Thoracic aorta (tissue), 2 donors: ENCODE measurements around the gene RRBP1. TPM values are rescaled to one million over a fixed set of nuclear protein-coding genes. Genes with fewer than 3 reads are reported as not detected.

Experiments
- ATAC-seq: fragments of 150-250 bp; one replicate; pipeline ENCODE4 v1.8.0; 2017; ENCODE audit warnings: low read depth; ENCODE audit not compliant: insufficient number of reproducible peaks, low FRiP score
- DNase-seq: peaks from one replicate; pipeline ENCODE4 v3.0.0-alpha.2; 2020; ENCODE audit warnings: low spot score
- H3K27ac ChIP-seq, 2 donors: fragments of 200-600 bp; sonication (generic); 1 replicate in 1 of 2; 2 replicates in 1 of 2; pipeline ENCODE4 v1.5.1; 2016; ENCODE audit warnings: mild to moderate bottlenecking in 2 of 2, moderate library complexity in 2 of 2
- H3K27me3 ChIP-seq: fragments of 200-600 bp; sonication (generic); replicated peaks from 2 replicates; pipeline ENCODE4 v1.6.0; 2016; ENCODE audit warnings: mild to moderate bottlenecking; ENCODE audit not compliant: insufficient read depth
- H3K36me3 ChIP-seq: fragments of 200-600 bp; sonication (generic); one replicate; pipeline ENCODE4 v1.5.1; 2016
- H3K4me1 ChIP-seq, 2 donors: fragments of 200-600 bp; sonication (generic); 1 replicate in 1 of 2; 2 replicates in 1 of 2; pipeline versions ENCODE4 v1.5.1 to v1.6.0; 2016; ENCODE audit warnings: low read depth in 2 of 2, mild to moderate bottlenecking in 1 of 2; ENCODE audit not compliant: control insufficient read depth in 1 of 2
- H3K4me3 ChIP-seq: fragments of 200-600 bp; sonication (generic); 2 replicates; pipeline ENCODE4 v1.5.1; 2016; ENCODE audit warnings: mild to moderate bottlenecking
- H3K9me3 ChIP-seq: fragments of 200-600 bp; sonication (generic); 2 replicates; pipeline ENCODE4 v1.5.1; 2016
- total RNA-seq, 2 donors: library from RNA; depleted of rRNA; stranded (reverse); fragments of >200 nt; gene quantifications; one replicate each; pipeline versions ENCODE4 v1.1.0 to v1.2.3, GENCODE V29; 2016
- TF ChIP-seq, protein P1 (sequence below): fragments of 200-600 bp; sonication (generic); IDR thresholded peaks from one replicate; pipeline ENCODE4 v1.5.1; 2019; ENCODE audit warnings: antibody characterized with exemption

Gene RRBP1
- total RNA-seq, 2 donors from 2014 or later, result 113 to 163 TPM

DNA sequence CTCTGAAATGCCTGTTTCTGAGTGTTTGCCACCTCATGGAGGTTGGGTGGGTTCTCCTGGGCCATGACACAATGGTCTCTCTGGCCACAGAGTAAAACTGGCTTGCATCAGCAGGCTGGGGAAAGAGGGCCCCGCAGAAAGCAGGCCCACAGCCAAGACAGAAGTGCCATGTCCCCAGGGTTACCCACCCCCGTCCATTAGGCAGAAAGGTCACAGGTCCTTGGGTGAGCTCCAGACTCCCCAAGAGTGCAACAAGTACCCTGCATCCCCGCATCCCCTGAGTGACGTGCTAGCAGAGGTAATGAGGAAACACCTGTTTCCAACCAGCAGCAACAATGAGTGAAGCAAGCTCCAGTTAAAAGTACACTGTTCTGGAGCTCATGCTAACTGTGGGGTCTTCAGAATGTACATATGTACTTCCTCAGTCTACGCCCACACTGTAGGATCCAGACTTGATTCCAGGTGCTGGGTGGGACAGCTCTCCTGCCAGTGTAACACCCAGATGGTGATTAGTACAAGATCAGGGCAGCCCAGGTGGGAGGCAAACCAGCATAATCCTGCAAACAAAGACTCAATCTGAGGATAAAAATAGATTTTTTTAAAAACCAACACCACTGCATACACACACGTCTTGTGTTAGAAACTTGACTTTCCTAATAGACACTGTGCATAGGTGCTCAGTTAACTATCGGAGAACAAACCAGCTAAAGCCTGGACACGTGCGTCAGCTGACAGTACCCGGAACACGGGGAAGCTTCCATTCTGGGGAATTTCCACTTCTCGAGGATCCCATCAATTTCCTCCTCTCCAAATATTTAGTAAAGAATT is 31.5 kb downstream of the RRBP1 start:
- H3K4me1 ChIP-seq, result peaks cover 16 to 75% of the 10 kb centered on the region in 2 donors
- no peaks in the 10 kb centered on the region for H3K9me3 ChIP-seq
- DNase-seq (no peak), ATAC-seq (no peak)
- H3K36me3 ChIP-seq, result no peaks in the 10 kb centered on the region
- H3K4me3 ChIP-seq, result no peak overlapping the region
- TF ChIP-seq, protein P1, sequence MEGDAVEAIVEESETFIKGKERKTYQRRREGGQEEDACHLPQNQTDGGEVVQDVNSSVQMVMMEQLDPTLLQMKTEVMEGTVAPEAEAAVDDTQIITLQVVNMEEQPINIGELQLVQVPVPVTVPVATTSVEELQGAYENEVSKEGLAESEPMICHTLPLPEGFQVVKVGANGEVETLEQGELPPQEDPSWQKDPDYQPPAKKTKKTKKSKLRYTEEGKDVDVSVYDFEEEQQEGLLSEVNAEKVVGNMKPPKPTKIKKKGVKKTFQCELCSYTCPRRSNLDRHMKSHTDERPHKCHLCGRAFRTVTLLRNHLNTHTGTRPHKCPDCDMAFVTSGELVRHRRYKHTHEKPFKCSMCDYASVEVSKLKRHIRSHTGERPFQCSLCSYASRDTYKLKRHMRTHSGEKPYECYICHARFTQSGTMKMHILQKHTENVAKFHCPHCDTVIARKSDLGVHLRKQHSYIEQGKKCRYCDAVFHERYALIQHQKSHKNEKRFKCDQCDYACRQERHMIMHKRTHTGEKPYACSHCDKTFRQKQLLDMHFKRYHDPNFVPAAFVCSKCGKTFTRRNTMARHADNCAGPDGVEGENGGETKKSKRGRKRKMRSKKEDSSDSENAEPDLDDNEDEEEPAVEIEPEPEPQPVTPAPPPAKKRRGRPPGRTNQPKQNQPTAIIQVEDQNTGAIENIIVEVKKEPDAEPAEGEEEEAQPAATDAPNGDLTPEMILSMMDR, result no peak
- no peaks in the 10 kb centered on the region for H3K27me3 ChIP-seq
- H3K27ac ChIP-seq, result no peak overlapping the region

DNA sequence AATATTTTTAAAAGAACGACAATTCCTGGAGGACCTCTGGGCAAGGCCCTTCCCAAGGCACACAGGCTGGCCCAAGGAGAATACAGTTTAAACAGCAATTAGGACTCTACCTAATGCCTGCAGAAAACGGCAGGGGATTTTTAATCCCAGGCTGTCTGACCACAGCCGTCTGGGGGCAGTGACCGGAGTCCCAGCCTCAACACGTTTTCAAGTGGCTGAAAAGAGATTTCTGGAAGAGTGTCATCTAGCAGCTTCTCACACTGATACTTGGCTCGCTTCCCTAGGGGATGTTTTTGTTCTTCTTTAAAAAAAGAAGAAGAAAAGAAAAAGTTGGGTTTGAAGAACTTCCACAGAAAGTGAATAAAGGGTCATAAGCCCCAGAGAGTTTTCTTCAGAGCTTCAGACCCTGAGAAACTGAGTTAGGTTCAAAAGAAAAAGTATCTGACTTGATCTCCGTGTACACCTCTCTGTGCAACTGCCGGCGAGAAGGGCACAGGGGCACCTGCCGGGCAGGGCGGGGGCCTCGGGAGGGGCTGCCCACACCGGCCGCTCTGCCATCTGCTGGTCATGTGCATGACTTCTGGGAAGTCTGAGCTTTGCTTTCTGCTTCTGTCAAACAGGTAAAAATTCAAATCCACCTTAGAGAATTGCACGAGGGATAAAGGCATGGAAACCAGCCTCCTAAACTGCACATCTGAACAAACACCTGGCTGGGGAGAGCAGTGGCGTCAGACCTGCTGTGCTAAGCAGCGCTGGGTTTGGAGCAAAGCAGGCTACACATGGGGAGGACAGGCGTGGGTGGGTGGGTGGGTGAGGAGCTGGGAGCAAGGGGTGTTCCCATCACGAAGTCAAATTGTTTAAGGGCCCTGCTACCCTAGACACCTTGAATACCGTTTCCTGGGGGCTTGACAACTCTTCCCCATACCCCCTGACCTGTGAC is 33.0 kb downstream of the RRBP1 start:
- no peak for DNase-seq
- no peaks in the 10 kb centered on the region for H3K36me3 ChIP-seq
- H3K27me3 ChIP-seq, result no peaks in the 10 kb centered on the region
- TF ChIP-seq, protein P1, result no peak
- no peaks in the 10 kb centered on the region for H3K9me3 ChIP-seq
- H3K4me1 ChIP-seq, result peaks cover 20 to 77% of the 10 kb centered on the region in 2 donors
- H3K4me3 ChIP-seq, result no peak overlapping the region
- H3K27ac ChIP-seq, result no peak overlapping the region
- ATAC-seq, result no peak

DNA sequence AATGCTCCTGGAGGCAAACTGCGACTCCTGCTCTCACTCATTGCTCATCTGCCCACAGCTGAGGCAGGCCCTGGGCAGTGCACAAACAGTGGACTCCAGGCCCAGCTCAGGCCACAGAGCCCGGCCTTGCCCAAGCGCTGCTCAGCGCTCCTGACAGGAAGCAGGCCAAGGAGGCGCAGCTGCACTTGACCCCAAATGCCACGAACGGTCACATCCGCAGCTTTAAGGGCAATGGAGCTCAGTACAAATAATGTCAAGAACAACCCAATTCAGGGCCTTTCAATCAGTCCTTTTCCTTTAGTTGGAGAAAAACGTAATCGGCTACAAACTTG is 33.8 kb downstream of the RRBP1 start:
- no peak for DNase-seq
- H3K36me3 ChIP-seq, result no peaks in the 10 kb centered on the region
- no peak for ATAC-seq
- TF ChIP-seq, protein P1, result no peak
- peaks cover 28 to 83% of the 10 kb centered on the region in 2 donors for H3K4me1 ChIP-seq
- H3K9me3 ChIP-seq, result no peaks in the 10 kb centered on the region
- no peak overlapping the region for H3K4me3 ChIP-seq
- H3K27ac ChIP-seq, result no peak overlapping the region
- H3K27me3 ChIP-seq, result no peaks in the 10 kb centered on the region

DNA sequence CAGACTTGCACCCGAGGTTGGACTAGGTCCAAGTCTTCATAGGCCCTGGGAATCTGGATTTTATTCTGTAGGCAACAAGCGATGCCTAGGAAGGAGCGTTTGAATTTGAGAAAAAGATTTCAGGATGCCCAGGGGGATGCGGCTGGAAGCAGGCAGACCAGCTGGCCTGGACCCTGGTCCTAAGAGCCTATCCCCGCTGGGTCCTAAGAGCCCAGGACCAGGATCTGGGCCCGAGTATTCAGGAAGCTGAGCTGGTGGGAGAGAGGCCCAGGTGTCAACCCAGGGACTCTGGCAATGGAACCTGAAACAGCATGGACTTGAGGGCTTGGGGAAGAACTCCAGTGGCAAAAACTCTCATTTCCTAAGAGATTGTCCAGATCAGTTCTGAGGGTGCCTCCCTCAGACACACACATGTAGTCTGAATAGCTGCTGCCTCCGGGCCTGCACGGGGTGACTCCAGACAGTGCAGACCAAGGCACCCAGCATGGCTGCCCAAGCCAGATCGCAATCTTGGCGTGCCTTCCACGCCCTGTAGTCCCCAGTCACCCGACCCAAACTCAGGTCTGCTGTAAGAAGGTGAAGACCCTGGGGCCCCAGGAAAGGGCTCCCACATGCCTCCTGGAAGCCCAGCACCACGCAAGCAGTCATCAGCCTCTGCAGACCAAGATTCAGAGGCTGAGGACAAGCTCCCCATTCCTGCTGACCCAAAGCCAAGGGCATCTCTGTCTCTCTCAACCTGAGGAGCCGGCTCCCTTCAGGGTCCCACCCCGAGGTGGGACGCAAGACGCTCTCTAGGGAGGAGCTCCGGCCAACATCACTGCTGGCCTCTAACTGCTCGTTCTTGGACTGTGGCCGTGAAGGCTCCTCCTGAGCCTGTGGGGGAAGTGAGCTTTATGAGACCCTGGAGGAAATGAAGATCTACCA is 34.4 kb downstream of the RRBP1 start:
- Histone ChIP-seq H3K4me1 (peaks cover 25 to 83% of the 10 kb centered on the region in 2 donors), H3K27ac (no peak overlapping the region), H3K9me3 (no peaks in the 10 kb centered on the region), H3K27me3 (no peaks in the 10 kb centered on the region), H3K4me3 (no peak overlapping the region), H3K36me3 (no peaks in the 10 kb centered on the region)
- ATAC-seq, result no peak
- no peak for DNase-seq
- TF ChIP-seq, protein P1, result no peak
